Liver (tissue), 3 donors: ENCODE measurements around the gene ALDH7A1.

Experiments
- GABPA ChIP-seq, 2 donors: IDR thresholded peaks in 1 of 2; conservative IDR thresholded peaks in 1 of 2; 2 replicates each; pipeline ENCODE4 v1.6.1; 2016; ENCODE audit warnings: antibody characterized with exemption in 2 of 2, mild to moderate bottlenecking in 1 of 2, moderate library complexity in 1 of 2
- SP1 ChIP-seq: IDR thresholded peaks from 2 replicates; pipeline ENCODE4 v1.6.1; 2018; ENCODE audit warnings: antibody characterized with exemption, mild to moderate bottlenecking
- YY1 ChIP-seq: IDR thresholded peaks from 2 replicates; pipeline ENCODE4 v1.6.1; 2016; ENCODE audit warnings: antibody characterized with exemption, mild to moderate bottlenecking
- TF ChIP-seq, protein P1 (sequence below): IDR thresholded peaks from 2 replicates; pipeline ENCODE4 v1.6.1; 2016; ENCODE audit warnings: antibody characterized with exemption
- TF ChIP-seq, protein P2 (sequence below): fragments of 150-350 bp; IDR thresholded peaks from 2 replicates; pipeline ENCODE4 v1.5.1; 2017; ENCODE audit warnings: improper control_type of control experiment, low read depth, low read length; ENCODE audit not compliant: missing input control
- donor health status: healthy.
- donor health status: healthy.

DNA sequence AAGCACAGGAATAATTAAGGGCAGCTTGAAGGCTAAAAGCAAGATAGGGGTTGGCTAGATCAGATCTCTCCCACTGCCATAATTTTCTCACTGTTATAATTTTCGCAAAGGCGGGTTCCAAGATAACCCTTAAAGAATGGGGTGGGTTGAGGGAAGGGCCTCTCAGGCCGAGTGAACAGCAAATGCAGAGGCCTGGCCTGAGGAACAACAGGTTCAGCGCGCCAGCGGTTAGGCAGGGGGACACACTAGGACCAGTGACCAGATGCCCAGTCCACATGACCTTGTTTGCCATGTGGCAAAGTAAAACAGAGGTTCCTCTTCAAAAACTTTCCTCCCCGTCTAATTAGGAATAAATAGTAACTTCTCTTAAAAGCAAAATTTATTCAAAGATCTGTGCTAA lies 4.5 kb upstream of the ALDH7A1 start:
- TF ChIP-seq, protein P1, sequence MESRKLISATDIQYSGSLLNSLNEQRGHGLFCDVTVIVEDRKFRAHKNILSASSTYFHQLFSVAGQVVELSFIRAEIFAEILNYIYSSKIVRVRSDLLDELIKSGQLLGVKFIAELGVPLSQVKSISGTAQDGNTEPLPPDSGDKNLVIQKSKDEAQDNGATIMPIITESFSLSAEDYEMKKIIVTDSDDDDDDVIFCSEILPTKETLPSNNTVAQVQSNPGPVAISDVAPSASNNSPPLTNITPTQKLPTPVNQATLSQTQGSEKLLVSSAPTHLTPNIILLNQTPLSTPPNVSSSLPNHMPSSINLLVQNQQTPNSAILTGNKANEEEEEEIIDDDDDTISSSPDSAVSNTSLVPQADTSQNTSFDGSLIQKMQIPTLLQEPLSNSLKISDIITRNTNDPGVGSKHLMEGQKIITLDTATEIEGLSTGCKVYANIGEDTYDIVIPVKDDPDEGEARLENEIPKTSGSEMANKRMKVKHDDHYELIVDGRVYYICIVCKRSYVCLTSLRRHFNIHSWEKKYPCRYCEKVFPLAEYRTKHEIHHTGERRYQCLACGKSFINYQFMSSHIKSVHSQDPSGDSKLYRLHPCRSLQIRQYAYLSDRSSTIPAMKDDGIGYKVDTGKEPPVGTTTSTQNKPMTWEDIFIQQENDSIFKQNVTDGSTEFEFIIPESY, result no peak
- TF ChIP-seq, protein P2, sequence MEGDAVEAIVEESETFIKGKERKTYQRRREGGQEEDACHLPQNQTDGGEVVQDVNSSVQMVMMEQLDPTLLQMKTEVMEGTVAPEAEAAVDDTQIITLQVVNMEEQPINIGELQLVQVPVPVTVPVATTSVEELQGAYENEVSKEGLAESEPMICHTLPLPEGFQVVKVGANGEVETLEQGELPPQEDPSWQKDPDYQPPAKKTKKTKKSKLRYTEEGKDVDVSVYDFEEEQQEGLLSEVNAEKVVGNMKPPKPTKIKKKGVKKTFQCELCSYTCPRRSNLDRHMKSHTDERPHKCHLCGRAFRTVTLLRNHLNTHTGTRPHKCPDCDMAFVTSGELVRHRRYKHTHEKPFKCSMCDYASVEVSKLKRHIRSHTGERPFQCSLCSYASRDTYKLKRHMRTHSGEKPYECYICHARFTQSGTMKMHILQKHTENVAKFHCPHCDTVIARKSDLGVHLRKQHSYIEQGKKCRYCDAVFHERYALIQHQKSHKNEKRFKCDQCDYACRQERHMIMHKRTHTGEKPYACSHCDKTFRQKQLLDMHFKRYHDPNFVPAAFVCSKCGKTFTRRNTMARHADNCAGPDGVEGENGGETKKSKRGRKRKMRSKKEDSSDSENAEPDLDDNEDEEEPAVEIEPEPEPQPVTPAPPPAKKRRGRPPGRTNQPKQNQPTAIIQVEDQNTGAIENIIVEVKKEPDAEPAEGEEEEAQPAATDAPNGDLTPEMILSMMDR, result no peak
- TF ChIP-seq SP1 (no peak), YY1 (no peak), GABPA (IDR thresholded peaks at IDR 0.05 in 1 of 2, conservative IDR thresholded peaks at IDR 0.05 in 1 of 2) (no peak)
